ENCODE data around the gene DRGX. TPM values are rescaled to one million over a fixed set of nuclear protein-coding genes. Genes with fewer than 3 reads are reported as not detected.

Gene DRGX
- total and polyA plus RNA-seq, 2 experiments from 2014 or later: not detected

GRCh38 chr10:49441488-49442476 is 45.9 kb upstream of the DRGX start:
- Histone ChIP-seq H3K27me3 (no peaks in the 10 kb centered on the region), H3K9me3 (ENCODE audit: low read depth) (no peaks in the 10 kb centered on the region), H3K79me2 (no peaks in the 10 kb centered on the region), H3K4me2 (no peak overlapping the region), H3K4me1 (ENCODE audit: insufficient read depth) (no peaks in the 10 kb centered on the region), H3K36me3 (replicated peaks; ENCODE audit: insufficient read depth, low read depth) (no peaks in the 10 kb centered on the region), H3K9me2 (replicated peaks; ENCODE audit: insufficient read depth) (no peaks in the 10 kb centered on the region), H2AFZ (no peak overlapping the region), H3K27ac (no peak overlapping the region), H4K20me1 (ENCODE audit: insufficient read depth, poor library complexity, severe bottlenecking) (no peaks in the 10 kb centered on the region), H3K4me3 (no peak overlapping the region)
- no peak for TF ChIP-seq EZH2phosphoT487 (IDR thresholded peaks at IDR 0.05; ENCODE audit: low read depth, severe bottlenecking, unreplicated experiment)
- TF ChIP-seq, protein P1, sequence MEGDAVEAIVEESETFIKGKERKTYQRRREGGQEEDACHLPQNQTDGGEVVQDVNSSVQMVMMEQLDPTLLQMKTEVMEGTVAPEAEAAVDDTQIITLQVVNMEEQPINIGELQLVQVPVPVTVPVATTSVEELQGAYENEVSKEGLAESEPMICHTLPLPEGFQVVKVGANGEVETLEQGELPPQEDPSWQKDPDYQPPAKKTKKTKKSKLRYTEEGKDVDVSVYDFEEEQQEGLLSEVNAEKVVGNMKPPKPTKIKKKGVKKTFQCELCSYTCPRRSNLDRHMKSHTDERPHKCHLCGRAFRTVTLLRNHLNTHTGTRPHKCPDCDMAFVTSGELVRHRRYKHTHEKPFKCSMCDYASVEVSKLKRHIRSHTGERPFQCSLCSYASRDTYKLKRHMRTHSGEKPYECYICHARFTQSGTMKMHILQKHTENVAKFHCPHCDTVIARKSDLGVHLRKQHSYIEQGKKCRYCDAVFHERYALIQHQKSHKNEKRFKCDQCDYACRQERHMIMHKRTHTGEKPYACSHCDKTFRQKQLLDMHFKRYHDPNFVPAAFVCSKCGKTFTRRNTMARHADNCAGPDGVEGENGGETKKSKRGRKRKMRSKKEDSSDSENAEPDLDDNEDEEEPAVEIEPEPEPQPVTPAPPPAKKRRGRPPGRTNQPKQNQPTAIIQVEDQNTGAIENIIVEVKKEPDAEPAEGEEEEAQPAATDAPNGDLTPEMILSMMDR (IDR thresholded peaks at IDR 0.05; ENCODE audit: poor library complexity): no peak
- TF ChIP-seq EZH2 (IDR thresholded peaks at IDR 0.05; ENCODE audit: borderline replicate concordance): no peak
- no peak for DNase-seq (ENCODE audit: low spot score)
- 89% methylated on average over 46 of the region's 46 CpGs for WGBS (ENCODE audit: low lambda C conversion rate, missing lambda C conversion rate)

DNA sequence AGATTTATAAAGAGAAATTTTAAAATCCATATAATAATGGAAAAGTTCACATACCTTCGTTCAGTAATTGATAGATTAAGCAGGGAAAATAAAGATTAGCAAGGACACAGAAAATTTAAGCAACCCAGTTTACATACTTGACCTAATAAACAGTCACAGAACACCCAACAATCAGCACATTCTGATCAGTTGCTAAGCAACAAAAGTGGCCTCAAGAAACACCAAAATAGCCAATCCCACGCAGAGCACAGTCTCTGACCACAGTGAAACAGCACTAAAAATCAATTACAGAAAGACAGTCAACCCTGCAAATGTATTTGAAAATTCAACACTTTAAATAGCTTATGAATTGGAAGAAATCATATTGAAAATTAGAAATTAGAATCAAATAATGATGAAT is 39.3 kb upstream of the DRGX start:
- no peaks in the 10 kb centered on the region for H3K9me3 ChIP-seq (ENCODE audit: low read depth)
- TF ChIP-seq, protein P1 (IDR thresholded peaks at IDR 0.05; ENCODE audit: poor library complexity): no peak
- no peak for TF ChIP-seq EZH2phosphoT487 (IDR thresholded peaks at IDR 0.05; ENCODE audit: low read depth, severe bottlenecking, unreplicated experiment)
- no peak overlapping the region for H3K4me2 ChIP-seq
- H3K4me3 ChIP-seq: no peak overlapping the region
- no peaks in the 10 kb centered on the region for H3K36me3 ChIP-seq (replicated peaks; ENCODE audit: insufficient read depth, low read depth)
- H3K79me2 ChIP-seq: no peaks in the 10 kb centered on the region
- 84% methylated on average over 2 of the region's 2 CpGs for WGBS (ENCODE audit: low lambda C conversion rate, missing lambda C conversion rate)
- no peak overlapping the region for H2AFZ ChIP-seq
- no peak overlapping the region for H3K27ac ChIP-seq
- no peak for DNase-seq (ENCODE audit: low spot score)
- H3K27me3 ChIP-seq: no peaks in the 10 kb centered on the region
- no peaks in the 10 kb centered on the region for H3K9me2 ChIP-seq (replicated peaks; ENCODE audit: insufficient read depth)
- H4K20me1 ChIP-seq (ENCODE audit: insufficient read depth, poor library complexity, severe bottlenecking): no peaks in the 10 kb centered on the region
- no peaks in the 10 kb centered on the region for H3K4me1 ChIP-seq (ENCODE audit: insufficient read depth)

DNA sequence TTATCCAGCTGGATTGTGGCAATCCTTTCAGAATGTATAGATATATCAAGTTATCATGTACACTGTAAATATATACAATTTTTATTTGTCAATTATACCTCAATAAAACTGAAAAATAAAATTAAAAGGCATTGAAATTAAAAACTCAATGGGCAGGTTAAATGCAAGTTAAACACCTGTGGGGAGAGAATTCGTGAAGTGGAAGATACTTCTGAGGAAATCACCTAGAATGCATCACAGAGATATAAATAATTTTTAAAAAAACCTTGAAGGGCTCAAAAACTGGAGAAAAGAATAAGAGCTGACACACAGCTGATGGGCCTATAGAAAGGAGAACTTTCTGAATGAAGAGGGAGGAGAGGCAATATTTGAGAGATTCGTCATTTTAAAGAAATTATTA is 37.2 kb upstream of the DRGX start:
- TF ChIP-seq, protein P1 (IDR thresholded peaks at IDR 0.05; ENCODE audit: poor library complexity): no peak
- no peak for TF ChIP-seq EZH2 (IDR thresholded peaks at IDR 0.05; ENCODE audit: borderline replicate concordance)
- TF ChIP-seq EZH2phosphoT487 (IDR thresholded peaks at IDR 0.05; ENCODE audit: low read depth, severe bottlenecking, unreplicated experiment): no peak
- no peaks in the 10 kb centered on the region for H3K79me2 ChIP-seq
- H3K9me2 ChIP-seq (replicated peaks; ENCODE audit: insufficient read depth): no peaks in the 10 kb centered on the region
- no peak overlapping the region for H3K4me2 ChIP-seq
- no peaks in the 10 kb centered on the region for H3K36me3 ChIP-seq (replicated peaks; ENCODE audit: insufficient read depth, low read depth)
- no peak overlapping the region for H3K27ac ChIP-seq
- no peak overlapping the region for H2AFZ ChIP-seq
- no peaks in the 10 kb centered on the region for H3K4me1 ChIP-seq (ENCODE audit: insufficient read depth)
- no peaks in the 10 kb centered on the region for H4K20me1 ChIP-seq (ENCODE audit: insufficient read depth, poor library complexity, severe bottlenecking)
- H3K9me3 ChIP-seq (ENCODE audit: low read depth): no peaks in the 10 kb centered on the region
- no peak overlapping the region for H3K4me3 ChIP-seq
- no peaks in the 10 kb centered on the region for H3K27me3 ChIP-seq
- DNase-seq (ENCODE audit: low spot score): no peak
- WGBS (ENCODE audit: low lambda C conversion rate, missing lambda C conversion rate): 88% methylated on average over 2 of the region's 2 CpGs
